Measurements from ENCODE around the gene CADM2.
A peak's percentile ranks its signal among the peaks of the same experiment; 100 is the strongest.

Gene CADM2

GRCh38 chr3:86051058-86051457 lies 1092.3 kb downstream of the CADM2 start:
- H3K9ac ChIP-seq (ENCODE audit: low read depth in 1 of 2, low read length in 2 of 2), result no peak overlapping the region
- H3K9me3 ChIP-seq (ENCODE audit: control insufficient read depth in 2 of 2, low read length in 2 of 2), result no peaks in the 10 kb centered on the region
- no peaks in the 10 kb centered on the region for H3K4me1 ChIP-seq (ENCODE audit: control insufficient read depth in 2 of 2, insufficient read depth in 2 of 2, low read length in 2 of 2)
- no peak overlapping the region for H3K27ac ChIP-seq (ENCODE audit: low read depth in 2 of 2, low read length in 2 of 2)
- H3K27me3 ChIP-seq (ENCODE audit: control insufficient read depth in 2 of 2, insufficient read depth in 2 of 2, low read length in 2 of 2), result no peaks in the 10 kb centered on the region
- H3K4me3 ChIP-seq (ENCODE audit: low read length in 2 of 2), result no peak overlapping the region
- no peaks in the 10 kb centered on the region for H3K36me3 ChIP-seq (ENCODE audit: control insufficient read depth in 2 of 2, insufficient read depth in 2 of 2, low read length in 2 of 2)

GRCh38 chr3:86056032-86056431 lies 1097.2 kb downstream of the CADM2 start:
- H3K9me3 ChIP-seq (ENCODE audit: control insufficient read depth in 2 of 2, low read length in 2 of 2), result no peaks in the 10 kb centered on the region

GRCh38 chr3:86056962-86057361 lies 1098.2 kb downstream of the CADM2 start:
- no peaks in the 10 kb centered on the region for H3K36me3 ChIP-seq (ENCODE audit: control insufficient read depth in 2 of 2, insufficient read depth in 2 of 2, low read length in 2 of 2)
- H3K9me3 ChIP-seq (ENCODE audit: control insufficient read depth in 2 of 2, low read length in 2 of 2), result no peaks in the 10 kb centered on the region
- H3K4me3 ChIP-seq (ENCODE audit: low read length in 2 of 2), result no peak overlapping the region
- H3K4me1 ChIP-seq (ENCODE audit: control insufficient read depth in 2 of 2, insufficient read depth in 2 of 2, low read length in 2 of 2), result no peaks in the 10 kb centered on the region
- no peak overlapping the region for H3K9ac ChIP-seq (ENCODE audit: low read depth in 1 of 2, low read length in 2 of 2)
- no peaks in the 10 kb centered on the region for H3K27me3 ChIP-seq (ENCODE audit: control insufficient read depth in 2 of 2, insufficient read depth in 2 of 2, low read length in 2 of 2)
- H3K27ac ChIP-seq (ENCODE audit: low read depth in 2 of 2, low read length in 2 of 2), result no peak overlapping the region

More at GRCh38 chr3:86056032-86056431, 1097.2 kb downstream of the CADM2 start:
- H3K9ac ChIP-seq (ENCODE audit: low read depth in 1 of 2, low read length in 2 of 2), result no peak overlapping the region
- no peak overlapping the region for H3K27ac ChIP-seq (ENCODE audit: low read depth in 2 of 2, low read length in 2 of 2)
- no peaks in the 10 kb centered on the region for H3K36me3 ChIP-seq (ENCODE audit: control insufficient read depth in 2 of 2, insufficient read depth in 2 of 2, low read length in 2 of 2)
- no peaks in the 10 kb centered on the region for H3K4me1 ChIP-seq (ENCODE audit: control insufficient read depth in 2 of 2, insufficient read depth in 2 of 2, low read length in 2 of 2)
- H3K4me3 ChIP-seq (ENCODE audit: low read length in 2 of 2), result no peak overlapping the region
- no peaks in the 10 kb centered on the region for H3K27me3 ChIP-seq (ENCODE audit: control insufficient read depth in 2 of 2, insufficient read depth in 2 of 2, low read length in 2 of 2)

- Histone ChIP-seq H3K27me3 (ENCODE audit: control insufficient read depth in 2 of 2, insufficient read depth in 2 of 2, low read length in 2 of 2) (no peaks in the 10 kb centered on the region), H3K36me3 (ENCODE audit: control insufficient read depth in 2 of 2, insufficient read depth in 2 of 2, low read length in 2 of 2) (no peaks in the 10 kb centered on the region), H3K9ac (ENCODE audit: low read depth in 1 of 2, low read length in 2 of 2) (no peak overlapping the region), H3K4me1 (ENCODE audit: control insufficient read depth in 2 of 2, insufficient read depth in 2 of 2, low read length in 2 of 2) (no peaks in the 10 kb centered on the region), H3K4me3 (ENCODE audit: low read length in 2 of 2) (no peak overlapping the region), H3K27ac (ENCODE audit: low read depth in 2 of 2, low read length in 2 of 2) (no peak overlapping the region), H3K9me3 (ENCODE audit: control insufficient read depth in 2 of 2, low read length in 2 of 2) (no peaks in the 10 kb centered on the region)
Measured at GRCh38 chr3:86073799-86074198, 1115.0 kb downstream of the CADM2 start.

- Histone ChIP-seq H3K4me1 (ENCODE audit: control insufficient read depth in 2 of 2, insufficient read depth in 2 of 2, low read length in 2 of 2) (no peaks in the 10 kb centered on the region), H3K27ac (ENCODE audit: low read depth in 2 of 2, low read length in 2 of 2) (no peak overlapping the region), H3K36me3 (ENCODE audit: control insufficient read depth in 2 of 2, insufficient read depth in 2 of 2, low read length in 2 of 2) (no peaks in the 10 kb centered on the region), H3K9ac (ENCODE audit: low read depth in 1 of 2, low read length in 2 of 2) (no peak overlapping the region), H3K4me3 (ENCODE audit: low read length in 2 of 2) (peak overlapping the region in 1 of 2 donors; percentile 20), H3K9me3 (ENCODE audit: control insufficient read depth in 2 of 2, low read length in 2 of 2) (no peaks in the 10 kb centered on the region), H3K27me3 (ENCODE audit: control insufficient read depth in 2 of 2, insufficient read depth in 2 of 2, low read length in 2 of 2) (no peaks in the 10 kb centered on the region)
Measured at GRCh38 chr3:86087160-86087871, 1128.5 kb downstream of the CADM2 start.

GRCh38 chr3:86104154-86104553 lies 1145.4 kb downstream of the CADM2 start:
- Histone ChIP-seq H3K4me1 (ENCODE audit: control insufficient read depth in 2 of 2, insufficient read depth in 2 of 2, low read length in 2 of 2) (no peaks in the 10 kb centered on the region), H3K4me3 (ENCODE audit: low read length in 2 of 2) (no peak overlapping the region), H3K9ac (ENCODE audit: low read depth in 1 of 2, low read length in 2 of 2) (no peak overlapping the region), H3K9me3 (ENCODE audit: control insufficient read depth in 2 of 2, low read length in 2 of 2) (no peaks in the 10 kb centered on the region), H3K27ac (ENCODE audit: low read depth in 2 of 2, low read length in 2 of 2) (no peak overlapping the region), H3K27me3 (ENCODE audit: control insufficient read depth in 2 of 2, insufficient read depth in 2 of 2, low read length in 2 of 2) (no peaks in the 10 kb centered on the region), H3K36me3 (ENCODE audit: control insufficient read depth in 2 of 2, insufficient read depth in 2 of 2, low read length in 2 of 2) (no peaks in the 10 kb centered on the region)

- Histone ChIP-seq H3K27ac (ENCODE audit: low read depth in 2 of 2, low read length in 2 of 2) (no peak overlapping the region), H3K36me3 (ENCODE audit: control insufficient read depth in 2 of 2, insufficient read depth in 2 of 2, low read length in 2 of 2) (no peaks in the 10 kb centered on the region), H3K4me3 (ENCODE audit: low read length in 2 of 2) (no peak overlapping the region), H3K27me3 (ENCODE audit: control insufficient read depth in 2 of 2, insufficient read depth in 2 of 2, low read length in 2 of 2) (no peaks in the 10 kb centered on the region), H3K4me1 (ENCODE audit: control insufficient read depth in 2 of 2, insufficient read depth in 2 of 2, low read length in 2 of 2) (no peaks in the 10 kb centered on the region), H3K9me3 (ENCODE audit: control insufficient read depth in 2 of 2, low read length in 2 of 2) (no peaks in the 10 kb centered on the region), H3K9ac (ENCODE audit: low read depth in 1 of 2, low read length in 2 of 2) (no peak overlapping the region)
Measured at GRCh38 chr3:86109434-86109833, 1150.6 kb downstream of the CADM2 start.
